Measurements from ENCODE around the gene EXOC3. TPM values are rescaled to one million over a fixed set of nuclear protein-coding genes. Genes with fewer than 3 reads are reported as not detected.

The EXOC3 gene
- total and polyA plus RNA-seq, 4 donors, result 34.8 to 61.0 (median 51.9) TPM

DNA sequence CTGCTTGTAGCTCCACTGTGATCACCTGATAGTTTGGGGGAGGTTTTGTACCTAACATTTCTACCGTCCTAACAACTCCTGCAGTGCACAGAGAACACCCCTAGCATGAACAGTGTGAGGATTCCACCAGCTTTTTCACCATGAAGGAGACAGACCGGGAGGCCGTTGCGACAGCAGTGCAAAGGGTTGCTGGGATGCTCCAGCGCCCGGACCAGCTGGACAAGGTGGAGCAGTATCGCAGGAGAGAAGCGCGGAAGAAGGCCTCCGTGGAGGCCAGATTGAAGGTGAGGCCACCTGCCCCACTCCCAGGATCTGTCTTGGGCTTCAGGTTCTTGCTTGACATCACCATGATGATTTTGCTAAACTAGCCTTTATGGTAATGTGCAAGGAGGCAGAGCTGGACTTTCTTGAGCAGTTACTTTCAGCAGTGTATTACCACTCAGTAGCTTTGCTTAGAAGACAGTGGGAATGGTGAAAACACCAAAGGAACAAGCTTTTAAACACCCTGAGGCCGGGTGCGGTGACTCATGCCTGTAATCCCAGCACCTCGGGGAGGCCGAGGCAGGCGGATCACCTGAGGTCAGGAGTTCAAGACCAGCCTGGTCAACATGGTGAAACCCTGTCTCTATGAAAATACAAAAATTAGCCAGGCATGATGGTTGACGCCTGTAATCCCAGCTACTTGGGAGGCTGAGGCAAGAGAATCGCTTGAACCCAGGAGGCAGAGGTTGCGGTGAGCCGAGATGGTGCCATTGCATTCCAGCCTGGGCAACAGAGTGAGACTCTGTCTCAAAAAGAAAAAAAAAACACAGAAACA lies 3.3 kb downstream of the EXOC3 start:
- peak in 1 of 3 donors; percentile 3 for DNase-seq
- peaks cover 16 to 38% (median 33%) of the 10 kb centered on the region in 4 donors for H3K36me3 ChIP-seq (ENCODE audit: control insufficient read depth in 4 of 4, insufficient read depth in 4 of 4, low read length in 4 of 4)
- H3K4me3 ChIP-seq, result no peak overlapping the region
- no peak overlapping the region for H3K27ac ChIP-seq (ENCODE audit: low read depth in 1 of 2, low read length in 1 of 2)
- H3K4me1 ChIP-seq (ENCODE audit: control insufficient read depth in 5 of 5, insufficient read depth in 5 of 5, low read length in 5 of 5), result peaks cover 0 to 20% (median 4%) of the 10 kb centered on the region in 5 donors
- H3K27me3 ChIP-seq (ENCODE audit: control insufficient read depth in 3 of 3, insufficient read depth in 3 of 3, low read length in 2 of 3), result no peaks in the 10 kb centered on the region
- ATAC-seq (ENCODE audit: insufficient read depth, low FRiP score), result no peak
- no peak overlapping the region for H3K9ac ChIP-seq (ENCODE audit: insufficient read depth in 1 of 2, low read length in 2 of 2)
- TF ChIP-seq, protein P1, sequence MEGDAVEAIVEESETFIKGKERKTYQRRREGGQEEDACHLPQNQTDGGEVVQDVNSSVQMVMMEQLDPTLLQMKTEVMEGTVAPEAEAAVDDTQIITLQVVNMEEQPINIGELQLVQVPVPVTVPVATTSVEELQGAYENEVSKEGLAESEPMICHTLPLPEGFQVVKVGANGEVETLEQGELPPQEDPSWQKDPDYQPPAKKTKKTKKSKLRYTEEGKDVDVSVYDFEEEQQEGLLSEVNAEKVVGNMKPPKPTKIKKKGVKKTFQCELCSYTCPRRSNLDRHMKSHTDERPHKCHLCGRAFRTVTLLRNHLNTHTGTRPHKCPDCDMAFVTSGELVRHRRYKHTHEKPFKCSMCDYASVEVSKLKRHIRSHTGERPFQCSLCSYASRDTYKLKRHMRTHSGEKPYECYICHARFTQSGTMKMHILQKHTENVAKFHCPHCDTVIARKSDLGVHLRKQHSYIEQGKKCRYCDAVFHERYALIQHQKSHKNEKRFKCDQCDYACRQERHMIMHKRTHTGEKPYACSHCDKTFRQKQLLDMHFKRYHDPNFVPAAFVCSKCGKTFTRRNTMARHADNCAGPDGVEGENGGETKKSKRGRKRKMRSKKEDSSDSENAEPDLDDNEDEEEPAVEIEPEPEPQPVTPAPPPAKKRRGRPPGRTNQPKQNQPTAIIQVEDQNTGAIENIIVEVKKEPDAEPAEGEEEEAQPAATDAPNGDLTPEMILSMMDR (IDR thresholded peaks at IDR 0.05; ENCODE audit: control extremely low read depth, extremely low read depth), result no peak
- WGBS, 2 donors, result 89 to 90% methylated on average over 19 of the region's 19 CpGs
- peaks cover 0 to 2% (median 0%) of the 10 kb centered on the region in 4 donors for H3K9me3 ChIP-seq (ENCODE audit: control insufficient read depth in 4 of 4, insufficient read depth in 3 of 4, low read length in 3 of 4)

- H3K9me3 ChIP-seq (ENCODE audit: control insufficient read depth in 4 of 4, insufficient read depth in 3 of 4, low read length in 3 of 4), result peaks cover 0 to 5% (median 4%) of the 10 kb centered on the region in 4 donors
- DNase-seq (peak in 2 of 3 donors; percentile 10 to 20), ATAC-seq (ENCODE audit: insufficient read depth, low FRiP score) (no peak)
- H3K4me1 ChIP-seq (ENCODE audit: control insufficient read depth in 5 of 5, insufficient read depth in 5 of 5, low read length in 5 of 5), result peaks cover 0 to 20% (median 4%) of the 10 kb centered on the region in 5 donors
- no peak overlapping the region for H3K4me3 ChIP-seq
- H3K27ac ChIP-seq (ENCODE audit: low read depth in 1 of 2, low read length in 1 of 2), result no peak overlapping the region
- H3K9ac ChIP-seq (ENCODE audit: insufficient read depth in 1 of 2, low read length in 2 of 2), result no peak overlapping the region
- no peaks in the 10 kb centered on the region for H3K27me3 ChIP-seq (ENCODE audit: control insufficient read depth in 3 of 3, insufficient read depth in 3 of 3, low read length in 2 of 3)
- peaks cover 21 to 44% (median 37%) of the 10 kb centered on the region in 4 donors for H3K36me3 ChIP-seq (ENCODE audit: control insufficient read depth in 4 of 4, insufficient read depth in 4 of 4, low read length in 4 of 4)
- WGBS, 2 donors, result 55 to 69% methylated on average over 7 of the region's 7 CpGs
- TF ChIP-seq, protein P1 (IDR thresholded peaks at IDR 0.05; ENCODE audit: control extremely low read depth, extremely low read depth), result peak; percentile 30
These were observed 3.9 kb downstream of the EXOC3 start for GRCh38 chr5:446883-447263.

- peak in 1 of 3 donors; percentile 4 for DNase-seq
- Histone ChIP-seq H3K27me3 (ENCODE audit: control insufficient read depth in 3 of 3, insufficient read depth in 3 of 3, low read length in 2 of 3) (no peaks in the 10 kb centered on the region), H3K9me3 (ENCODE audit: control insufficient read depth in 4 of 4, insufficient read depth in 3 of 4, low read length in 3 of 4) (peaks cover 0 to 11% (median 5%) of the 10 kb centered on the region in 4 donors), H3K9ac (ENCODE audit: insufficient read depth in 1 of 2, low read length in 2 of 2) (no peak overlapping the region), H3K4me3 (no peak overlapping the region), H3K4me1 (ENCODE audit: control insufficient read depth in 5 of 5, insufficient read depth in 5 of 5, low read length in 5 of 5) (peaks cover 0 to 15% (median 2%) of the 10 kb centered on the region in 5 donors), H3K36me3 (ENCODE audit: control insufficient read depth in 4 of 4, insufficient read depth in 4 of 4, low read length in 4 of 4) (peaks cover 23 to 50% (median 40%) of the 10 kb centered on the region in 4 donors), H3K27ac (ENCODE audit: low read depth in 1 of 2, low read length in 1 of 2) (no peak overlapping the region)
- 94 to 96% methylated on average over 21 of the region's 21 CpGs for WGBS, 2 donors
- TF ChIP-seq, protein P1 (IDR thresholded peaks at IDR 0.05; ENCODE audit: control extremely low read depth, extremely low read depth), result no peak
- no peak for ATAC-seq (ENCODE audit: insufficient read depth, low FRiP score)
These were observed 4.5 kb downstream of the EXOC3 start for GRCh38 chr5:447501-447900.

All from lung (tissue), 12 donors.